Stimulated activated naive CD8-positive, alpha-beta T cell treated with anti-CD3 and anti-CD28 coated beads, Interleukin-15, amount 100 ng/mL, for 72 hours (primary cell): ENCODE results near the gene RAP2C.
"Not testable (repeated sequence)": the region's sequence is repeated elsewhere in the genome, so short reads cannot be mapped to it uniquely, and the experiment has no call there.

Source experiments
- ATAC-seq: fragments of 150-1000 bp; cut with Tn5 transposase; 2 replicates; pipeline ENCODE4 v1.10.0; 2021; ENCODE audit warnings: mild to moderate bottlenecking, moderate library complexity
- DNase-seq, 2 donors: peaks; one replicate each; pipeline ENCODE4 v3.0.0; 2021 to 2022
- H3K27ac Mint-ChIP-seq, 2 donors: one replicate each; pipeline ENCODE4 v1.8.0; 2022; ENCODE audit warnings: mild to moderate bottlenecking in 2 of 2, mixed read lengths in 2 of 2, moderate library complexity in 2 of 2
- H3K27me3 Mint-ChIP-seq: one replicate; pipeline ENCODE4 v1.8.0; 2022; ENCODE audit warnings: mixed read lengths
- H3K4me1 Mint-ChIP-seq: one replicate; pipeline ENCODE4 v1.8.0; 2022; ENCODE audit warnings: mild to moderate bottlenecking, mixed read lengths
- H3K4me3 Mint-ChIP-seq, 2 donors: one replicate each; pipeline ENCODE4 v1.8.0; 2022; ENCODE audit warnings: mild to moderate bottlenecking in 2 of 2, mixed read lengths in 2 of 2, moderate library complexity in 1 of 2
- H3K9me3 Mint-ChIP-seq, 2 donors: one replicate each; pipeline ENCODE4 v1.8.0; 2022; ENCODE audit warnings: mixed read lengths in 2 of 2

Gene RAP2C

DNA sequence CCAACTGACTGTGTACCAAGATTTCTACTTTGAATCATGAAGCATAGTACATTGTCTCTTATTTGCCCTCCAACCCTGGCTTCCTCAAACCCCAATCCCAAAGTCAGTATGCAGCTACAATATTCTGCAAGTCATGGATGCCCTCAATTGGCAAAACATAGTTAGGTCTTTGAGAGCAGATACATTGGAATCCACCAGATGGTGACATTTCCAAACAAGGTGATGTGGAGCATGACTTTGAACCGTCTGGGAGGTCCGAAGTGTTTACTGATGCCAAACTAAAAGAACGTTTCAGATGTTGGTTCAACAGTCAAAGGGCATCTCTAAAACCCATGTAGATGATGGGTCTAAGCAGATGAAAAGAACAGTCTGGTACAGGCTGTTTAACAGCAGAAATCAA is 47.8 kb downstream of the RAP2C start:
- Mint-ChIP-seq H3K9me3 (no peaks in the 10 kb centered on the region), H3K4me3 (no peak overlapping the region), H3K4me1 (no peaks in the 10 kb centered on the region), H3K27me3 (peaks cover 6% of the 10 kb centered on the region), H3K27ac (no peak overlapping the region)
- ATAC-seq (no peak), DNase-seq (no peak)

DNA sequence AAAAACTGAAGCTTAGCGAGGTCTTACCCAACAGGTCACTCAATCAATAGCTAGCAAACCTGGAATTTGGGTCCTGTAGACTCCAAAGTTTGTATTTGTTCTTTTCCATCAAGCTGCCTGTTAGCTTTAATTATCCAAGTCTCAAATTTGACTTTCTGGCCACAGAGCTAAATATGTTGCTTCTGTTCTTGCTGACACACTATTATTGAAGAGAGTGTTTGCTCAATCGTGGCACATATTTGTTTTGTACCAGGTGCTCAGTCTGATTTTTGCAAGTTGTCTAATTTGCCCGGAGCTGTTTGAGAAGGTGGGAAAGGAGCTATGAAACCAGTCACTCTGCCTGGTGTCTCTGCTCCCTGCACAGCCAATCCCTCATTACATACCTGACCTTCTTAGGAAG is 49.7 kb downstream of the RAP2C start:
- no peak for ATAC-seq
- no peak for DNase-seq
- no peaks in the 10 kb centered on the region for H3K4me1 Mint-ChIP-seq
- H3K27ac Mint-ChIP-seq = no peak overlapping the region
- no peak overlapping the region for H3K4me3 Mint-ChIP-seq
- peaks cover 6% of the 10 kb centered on the region for H3K27me3 Mint-ChIP-seq
- H3K9me3 Mint-ChIP-seq = no peaks in the 10 kb centered on the region

DNA sequence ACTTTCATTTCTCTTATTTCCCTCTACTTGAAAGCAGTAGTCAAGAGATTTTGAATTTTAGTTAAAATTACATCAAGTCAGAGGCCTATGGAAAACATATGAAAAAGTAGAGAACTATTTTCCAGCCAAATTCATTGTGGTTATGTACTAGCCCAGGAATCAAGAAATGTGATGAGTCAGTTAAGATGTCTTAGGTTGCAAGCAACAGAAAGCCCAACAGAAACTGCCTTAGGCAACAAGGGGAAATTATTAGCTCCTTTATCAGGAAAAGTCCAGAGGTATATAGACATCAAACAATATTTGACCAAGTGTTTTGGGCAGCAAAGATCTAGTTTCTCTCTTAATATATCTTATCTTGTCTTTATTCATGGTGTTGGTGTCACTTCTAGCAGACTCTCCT is 53.6 kb downstream of the RAP2C start:
- ATAC-seq (no peak), DNase-seq (no peak)
- Mint-ChIP-seq H3K4me1 (no peaks in the 10 kb centered on the region), H3K9me3 (peaks cover 0 to 6% of the 10 kb centered on the region in 2 donors), H3K27ac (no peak overlapping the region), H3K27me3 (peaks cover 6% of the 10 kb centered on the region), H3K4me3 (no peak overlapping the region)

DNA sequence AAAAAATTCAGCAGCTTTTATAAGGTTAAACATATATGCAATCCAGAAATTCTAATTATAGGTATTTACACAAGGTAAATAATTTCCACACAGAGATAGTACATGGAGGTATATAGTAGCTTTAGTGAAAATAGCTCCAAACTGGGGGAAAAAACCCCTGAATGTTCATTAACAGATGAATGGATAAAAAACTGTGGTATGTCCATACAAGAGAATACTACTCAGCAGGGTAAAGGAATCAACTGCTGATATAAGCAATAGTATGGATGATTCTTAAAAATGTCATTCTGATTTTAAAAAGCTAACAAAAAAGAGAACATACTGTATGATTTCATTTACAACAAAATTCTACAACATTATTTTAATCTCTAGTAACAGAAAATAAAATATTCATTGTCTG is 54.2 kb downstream of the RAP2C start:
- Mint-ChIP-seq H3K27me3 (peaks cover 6% of the 10 kb centered on the region), H3K4me3 (no peak overlapping the region), H3K27ac (no peak overlapping the region), H3K4me1 (no peaks in the 10 kb centered on the region), H3K9me3 (peaks cover 0 to 6% of the 10 kb centered on the region in 2 donors)
- DNase-seq (no peak), ATAC-seq (no peak)

DNA sequence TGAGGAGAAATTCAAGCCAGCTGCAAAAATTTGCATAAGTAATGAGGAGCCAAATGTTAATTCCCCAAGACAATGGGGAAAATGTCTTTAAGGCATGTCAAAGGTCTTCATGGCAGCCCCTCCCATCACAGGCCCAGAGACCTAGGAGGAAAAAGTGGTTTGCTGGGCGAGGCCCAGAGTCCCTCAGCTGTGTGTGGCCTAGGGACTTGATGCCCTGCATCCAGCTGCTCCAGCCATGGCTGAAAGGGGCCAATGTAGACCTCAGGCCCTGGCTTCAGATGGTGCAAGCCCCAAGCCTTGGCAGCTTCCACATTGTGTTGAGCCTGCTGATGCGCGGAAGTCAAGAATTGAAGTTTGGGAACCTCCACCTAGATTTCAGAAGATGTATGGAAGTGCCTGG is 56.2 kb downstream of the RAP2C start:
- not testable (repeated sequence) for H3K9me3 Mint-ChIP-seq, H3K4me3 Mint-ChIP-seq, DNase-seq, ATAC-seq, H3K27ac Mint-ChIP-seq, H3K27me3 Mint-ChIP-seq, H3K4me1 Mint-ChIP-seq

DNA sequence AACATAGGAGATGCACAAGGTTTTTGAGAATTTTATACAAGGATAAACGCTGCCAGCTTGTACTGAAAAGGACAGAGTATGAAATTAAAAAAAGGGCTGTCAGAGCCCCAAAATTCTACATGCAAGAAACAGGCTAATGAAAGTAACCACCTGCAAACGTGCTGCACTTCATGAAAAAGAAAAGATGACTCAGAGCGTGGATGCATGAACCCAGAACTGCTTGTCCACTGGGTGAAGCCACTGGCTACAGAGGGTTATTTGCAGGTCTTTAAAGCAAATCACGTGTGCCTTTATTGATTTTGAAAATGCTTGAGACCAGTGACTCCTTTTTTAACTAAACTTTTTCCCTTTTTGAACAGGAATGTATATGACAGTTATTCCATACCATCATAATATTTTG is 66.1 kb downstream of the RAP2C start:
- H3K4me1 Mint-ChIP-seq = no peaks in the 10 kb centered on the region
- no peak overlapping the region for H3K4me3 Mint-ChIP-seq
- no peak for DNase-seq
- no peaks in the 10 kb centered on the region for H3K27me3 Mint-ChIP-seq
- no peak for ATAC-seq
- no peaks in the 10 kb centered on the region for H3K9me3 Mint-ChIP-seq
- no peak overlapping the region for H3K27ac Mint-ChIP-seq
